Measurements from ENCODE around the gene GUCA2A.

GUCA2A gene

GRCh38 chr1:42133809-42134526 is 30.6 kb downstream of the GUCA2A start:
- DNase-seq = no peak

GRCh38 chr1:42133390-42133789 is 31.2 kb downstream of the GUCA2A start:
- no peak for DNase-seq

- DNase-seq = no peak
Measured at GRCh38 chr1:42130061-42130660, 34.4 kb downstream of the GUCA2A start.

GRCh38 chr1:42128964-42129363 is 35.6 kb downstream of the GUCA2A start:
- no peak for DNase-seq

- DNase-seq = no peak
Measured at GRCh38 chr1:42128499-42128898, 36.0 kb downstream of the GUCA2A start.

- no peak for DNase-seq
Measured at GRCh38 chr1:42127767-42128166, 36.8 kb downstream of the GUCA2A start.

GRCh38 chr1:42125552-42125951 is 39.0 kb downstream of the GUCA2A start:
- DNase-seq = no peak

- no peak for DNase-seq
Measured at GRCh38 chr1:42122408-42122807, 42.1 kb downstream of the GUCA2A start.

GRCh38 chr1:42118125-42118524 is 46.4 kb downstream of the GUCA2A start:
- no peak for DNase-seq

GRCh38 chr1:42117214-42117613 is 47.3 kb downstream of the GUCA2A start:
- DNase-seq = no peak

GRCh38 chr1:42114229-42114628 is 50.3 kb downstream of the GUCA2A start:
- no peak for DNase-seq
